ENCODE measurements around the gene TBC1D32.
"Not testable (repeated sequence)": the region's sequence is repeated elsewhere in the genome, so short reads cannot be mapped to it uniquely, and the experiment has no call there.

TBC1D32 gene

GRCh38 chr6:121222656-121223055 lies 111.6 kb downstream of the TBC1D32 start:
- no peak for DNase-seq

- no peak for DNase-seq
These were observed 117.4 kb downstream of the TBC1D32 start for GRCh38 chr6:121216928-121217327.

- not testable (repeated sequence) for DNase-seq
These were observed 120.9 kb downstream of the TBC1D32 start for GRCh38 chr6:121213341-121213740.

- no peak for DNase-seq
These were observed 123.3 kb downstream of the TBC1D32 start for GRCh38 chr6:121210943-121211342.

- no peak for DNase-seq
These were observed 128.7 kb downstream of the TBC1D32 start for GRCh38 chr6:121205569-121205968.

- no peak for DNase-seq
These were observed 133.2 kb downstream of the TBC1D32 start for GRCh38 chr6:121201105-121201504.

- not testable (repeated sequence) for DNase-seq
These were observed 138.2 kb downstream of the TBC1D32 start for GRCh38 chr6:121196042-121196441.

- no peak for DNase-seq
These were observed 144.2 kb downstream of the TBC1D32 start for GRCh38 chr6:121190122-121190521.

- no peak for DNase-seq
These were observed 145.9 kb downstream of the TBC1D32 start for GRCh38 chr6:121188356-121188755.

GRCh38 chr6:121187833-121188200 lies 146.5 kb downstream of the TBC1D32 start:
- DNase-seq: no peak

GRCh38 chr6:121187200-121187832 lies 147.0 kb downstream of the TBC1D32 start:
- no peak for DNase-seq

GRCh38 chr6:121183742-121184141 lies 150.5 kb downstream of the TBC1D32 start:
- no peak for DNase-seq

- DNase-seq: no peak
These were observed 158.5 kb downstream of the TBC1D32 start for GRCh38 chr6:121175827-121176226.

- not testable (repeated sequence) for DNase-seq
These were observed 161.8 kb downstream of the TBC1D32 start for GRCh38 chr6:121172451-121172850.

- DNase-seq: no peak
These were observed 162.4 kb downstream of the TBC1D32 start for GRCh38 chr6:121171879-121172278.

GRCh38 chr6:121161886-121162285 lies 172.4 kb downstream of the TBC1D32 start:
- DNase-seq: no peak

- DNase-seq: no peak
These were observed 174.0 kb downstream of the TBC1D32 start for GRCh38 chr6:121160276-121160675.

- no peak for DNase-seq
These were observed 175.4 kb downstream of the TBC1D32 start for GRCh38 chr6:121158891-121159290.

- DNase-seq: no peak
These were observed 175.8 kb downstream of the TBC1D32 start for GRCh38 chr6:121158438-121158837.

GRCh38 chr6:121157906-121158305 lies 176.4 kb downstream of the TBC1D32 start:
- no peak for DNase-seq

GRCh38 chr6:121143476-121143875 lies 190.8 kb downstream of the TBC1D32 start:
- no peak for DNase-seq

- DNase-seq: no peak
These were observed 192.2 kb downstream of the TBC1D32 start for GRCh38 chr6:121142093-121142492.

- DNase-seq: no peak
These were observed 198.9 kb downstream of the TBC1D32 start for GRCh38 chr6:121135425-121135824.

- no peak for DNase-seq
These were observed 199.4 kb downstream of the TBC1D32 start for GRCh38 chr6:121134922-121135321.

- no peak for DNase-seq
These were observed 209.7 kb downstream of the TBC1D32 start for GRCh38 chr6:121124600-121124999.

Measured in CD4-positive, alpha-beta T cell treated with Interferon alpha-2 for 1 hour (primary cell).